K562 (cell line): ENCODE measurements around the gene GJA9. TPM values are rescaled to one million over a fixed set of nuclear protein-coding genes. Genes with fewer than 3 reads are reported as not detected.

Experiments used
- ETS2 ChIP-seq: IDR thresholded peaks from 2 replicates; pipeline ENCODE4 v1.6.1; 2016; ENCODE audit warnings: borderline replicate concordance, missing genetic modification characterization, mild to moderate bottlenecking, moderate library complexity, missing compliant biosample characterization; ENCODE audit not compliant: poor library complexity, severe bottlenecking
- GATA2 ChIP-seq: sonication (generic); formaldehyde crosslinking; IDR thresholded peaks from 2 replicates; pipeline ENCODE4 v1.4.0; 2020; ENCODE audit warnings: mild to moderate bottlenecking, missing genetic modification reagents
- HMGN3 ChIP-seq: IDR thresholded peaks from 2 replicates; pipeline ENCODE4 v1.6.1; 2011; ENCODE audit warnings: borderline replicate concordance, low read depth, mild to moderate bottlenecking, mixed read lengths, low read length; ENCODE audit not compliant: insufficient read length; ENCODE audit errors: extremely low read depth
- LEF1 ChIP-seq: fragments of 450-650 bp; IDR thresholded peaks from 2 replicates; pipeline ENCODE4 v1.6.1; 2016; ENCODE audit warnings: mild to moderate bottlenecking
- MEIS2 ChIP-seq: fragments of 450-650 bp; IDR thresholded peaks from 2 replicates; pipeline ENCODE4 v1.6.1; 2014; ENCODE audit warnings: mild to moderate bottlenecking; ENCODE audit not compliant: partially characterized antibody
- NCOA6 ChIP-seq: fragments of 450-650 bp; IDR thresholded peaks from 2 replicates; pipeline ENCODE4 v1.6.1; 2017; ENCODE audit warnings: mild to moderate bottlenecking
- SRF ChIP-seq, 2 experiments: fragments of 250-450, 450-650 bp in 1 of 2; sonication (Bioruptor Pico) in 1 of 2; sonication (generic) in 1 of 2; formaldehyde crosslinking; IDR thresholded peaks; 2 replicates each; pipeline versions ENCODE4 v1.5.0 to v1.5.1; 2020 to 2022; ENCODE audit warnings: mild to moderate bottlenecking in 1 of 2, missing genetic modification reagents in 1 of 2
- STAT5B ChIP-seq: fragments of 250-450 bp; sonication (Bioruptor Pico); IDR thresholded peaks from 2 replicates; pipeline ENCODE4 v1.8.0; 2021; ENCODE audit warnings: mild to moderate bottlenecking, inconsistent platforms
- THAP12 ChIP-seq: fragments of 250-450 bp; sonication (Bioruptor Pico); IDR thresholded peaks from 2 replicates; pipeline ENCODE4 v1.9.0; 2021; ENCODE audit warnings: mild to moderate bottlenecking, inconsistent platforms
- TRIM28 ChIP-seq: fragments of 450-650 bp; IDR thresholded peaks from 2 replicates; pipeline ENCODE4 v1.6.1; 2017
- ZNF318 ChIP-seq, 2 experiments: fragments of 450-650 bp; IDR thresholded peaks; 2 replicates each; pipeline ENCODE4 v1.6.1; 2016; ENCODE audit warnings: mild to moderate bottlenecking in 2 of 2, borderline replicate concordance in 1 of 2, low read depth in 1 of 2, moderate library complexity in 1 of 2
- ZNF512 ChIP-seq: IDR thresholded peaks from 2 replicates; pipeline ENCODE4 v1.6.1; 2016; ENCODE audit warnings: missing genetic modification characterization, missing compliant biosample characterization
- polyA plus RNA-seq, 8 experiments: library from polyadenylated mRNA; depleted of rRNA in 4 of 8; stranded (reverse) in 5 of 8; unstranded in 3 of 8; fragments of >200 nt; fragmentation: Nextera tagmentation in 2 of 8; fragmentation: Illumina TruSeq in 1 of 8; extraction: Ambion mirVana in 2 of 8; extraction: Trizol in 1 of 8; gene quantifications; 2 replicates each; pipeline versions ENCODE4 v1.2.1 to v1.2.3, GENCODE V29; 2011 to 2014; ENCODE audit warnings: inconsistent platforms in 1 of 8, missing spikeins in 1 of 8
- total RNA-seq, 7 experiments: library from RNA; depleted of rRNA in 6 of 7; stranded (reverse); fragments of >200 nt in 6 of 7; fragmentation: Illumina TruSeq in 2 of 7; extraction: Trizol in 2 of 7; gene quantifications; 2 replicates each; pipeline versions ENCODE4 v1.2.1 to v1.2.3, GENCODE V29; 2011 to 2021; ENCODE audit warnings: low replicate concordance in 1 of 7

GJA9 gene
- total and polyA plus RNA-seq, 9 of the 15 experiments (the other 6 are each of a cell fraction or from before 2014, with no cell fraction given) = not detected

- TF ChIP-seq ZNF512 (tag) = no peak
- peak; percentile 84 for TF ChIP-seq LEF1
- TF ChIP-seq MEIS2 = no peak
- TF ChIP-seq TRIM28 = peak; percentile 61; the same call in 1 of the 2 replicates
- TF ChIP-seq SRF (CRISPR knock-in tag; IDR thresholded peaks at IDR 0.05) = peak in 1 of 2 experiments; percentile 70; a peak in 1 of 4 replicates
- TF ChIP-seq ETS2 (tag) = no peak
- TF ChIP-seq STAT5B = no peak
- TF ChIP-seq GATA2 (CRISPR knock-in tag) = no peak
- peak; percentile 97 for TF ChIP-seq HMGN3
- TF ChIP-seq NCOA6 = no peak
- peak in 1 of 2 experiments; percentile 67; a peak in 2 of 4 replicates for TF ChIP-seq ZNF318 (IDR thresholded peaks at IDR 0.05; ENCODE audit: borderline replicate concordance in 1 of 2, low read depth in 1 of 2)
- TF ChIP-seq THAP12 (CRISPR knock-in tag) = peak; percentile 57
Measured at GRCh38 chr1:38859561-38860453, 21.6 kb downstream of the GJA9 start, which contains the start of gene RRAGC (continued).
